GM12878 (cell line): Measurements from ENCODE around the gene CDC42EP1. TPM values are rescaled to one million over a fixed set of nuclear protein-coding genes. Genes with fewer than 3 reads are reported as not detected.

Experiments used
- ATAC-seq: fragments of 200-7000 bp; cut with Tn5 transposase; 3 replicates; pipeline ENCODE4 v1.9.1; 2020; ENCODE audit warnings: mild to moderate bottlenecking, moderate library complexity
- BruUV-seq: library from RNA; stranded (reverse); fragments of 400-500 nt; replicated peaks from 2 replicates; lab custom pipeline; 2021; lab: Mats Ljungman, UMichigan
- CTCF ChIA-PET: fragments of 300-600 bp; sonication (Branson Sonifier 250); formaldehyde crosslinking; extraction: SDS; loops from one replicate; lab custom pipeline; 2021; ENCODE audit warnings: inconsistent platforms; lab: Yijun Ruan, JAX
- POLR2A ChIA-PET: fragments of 350-600 bp; formaldehyde crosslinking; extraction: SDS; loops from one replicate; lab custom pipeline; 2021; ENCODE audit warnings: inconsistent platforms; lab: Charles Lee
- RAD21 ChIA-PET: fragments of 300-600 bp; sonication (Branson Sonifier 250); formaldehyde crosslinking; loops from one replicate; lab custom pipeline; 2023; ENCODE audit warnings: antibody characterized with exemption; ENCODE audit not compliant: unreplicated experiment; lab: Charles Lee
- SMC1A ChIA-PET: fragments of 300-600 bp; sonication (Branson Sonifier 250); formaldehyde crosslinking; loops from one replicate; lab custom pipeline; 2023; ENCODE audit not compliant: unreplicated experiment, uncharacterized antibody; lab: Charles Lee
- DNase-seq: peaks from one replicate; pipeline ENCODE4 v3.0.0-alpha.2; 2011; ENCODE audit warnings: low read depth, low spot score
- FAIRE-seq: peaks from 3 replicates; lab custom pipeline; 2011; peaks lifted over from hg19 to GRCh38; lab: Jason Lieb, UNC
- H2AFZ ChIP-seq: 2 replicates; pipeline ENCODE4 v1.6.0; 2011; ENCODE audit warnings: low read depth, low read length, control low read depth; ENCODE audit not compliant: control insufficient read depth
- H3K27ac ChIP-seq: 2 replicates; pipeline ENCODE4 v1.5.1; 2011; ENCODE audit warnings: control low read depth; ENCODE audit not compliant: control insufficient read depth, insufficient read depth
- H3K27me3 ChIP-seq, 2 experiments: replicated peaks in 1 of 2; 2 replicates each; pipeline versions ENCODE4 v1.6.0 to v1.6.1; 2011; ENCODE audit warnings: low read length in 1 of 2; ENCODE audit not compliant: control insufficient read depth in 2 of 2, insufficient read depth in 2 of 2
- H3K36me3 ChIP-seq, 2 experiments: 2 replicates each; pipeline ENCODE4 v1.5.1; 2011; ENCODE audit warnings: low read length in 1 of 2; ENCODE audit not compliant: control insufficient read depth in 2 of 2, insufficient read depth in 2 of 2
- H3K4me1 ChIP-seq: 2 replicates; pipeline ENCODE4 v1.6.1; 2011; ENCODE audit warnings: mild to moderate bottlenecking, low read length, moderate library complexity, mixed read lengths; ENCODE audit not compliant: control insufficient read depth, insufficient read depth
- H3K4me2 ChIP-seq: 2 replicates; pipeline ENCODE4 v1.6.0; 2011; ENCODE audit warnings: control low read depth; ENCODE audit not compliant: control insufficient read depth, insufficient read depth
- H3K4me3 ChIP-seq: fragments of 200-600 bp; sonication (generic); 2 replicates; pipeline ENCODE4 v1.5.1; 2016
- H3K79me2 ChIP-seq: 2 replicates; pipeline ENCODE4 v1.6.0; 2011; ENCODE audit warnings: low read length; ENCODE audit not compliant: control insufficient read depth, insufficient read depth
- H3K9ac ChIP-seq: 2 replicates; pipeline ENCODE4 v1.8.0; 2011; ENCODE audit warnings: low read length, control low read depth, mixed read lengths; ENCODE audit not compliant: control insufficient read depth, insufficient read depth
- H3K9me3 ChIP-seq: replicated peaks from 3 replicates; pipeline ENCODE4 v1.5.1; 2011; ENCODE audit warnings: mild to moderate bottlenecking, low read length; ENCODE audit not compliant: control insufficient read depth, insufficient read depth
- H4K20me1 ChIP-seq: 2 replicates; pipeline ENCODE4 v1.6.0; 2011; ENCODE audit not compliant: control insufficient read depth, insufficient read depth
- E2F8 ChIP-seq: fragments of 450-650 bp; IDR thresholded peaks from 2 replicates; pipeline ENCODE4 v1.6.1; 2018; ENCODE audit warnings: mild to moderate bottlenecking, low read depth, moderate library complexity; ENCODE audit not compliant: partially characterized antibody
- HDGF ChIP-seq: fragments of 450-650 bp; IDR thresholded peaks from 2 replicates; pipeline ENCODE4 v1.6.1; 2016; ENCODE audit warnings: antibody characterized with exemption
- IKZF1 ChIP-seq: fragments of 450-650 bp; conservative IDR thresholded peaks from 2 replicates; pipeline ENCODE4 v1.6.1; 2017; ENCODE audit warnings: antibody characterized with exemption, mild to moderate bottlenecking
- NKRF ChIP-seq: fragments of 450-650 bp; conservative IDR thresholded peaks from 2 replicates; pipeline ENCODE4 v1.6.1; 2017; ENCODE audit warnings: mild to moderate bottlenecking, moderate library complexity
- POU2F2 ChIP-seq: IDR thresholded peaks from 3 replicates; pipeline ENCODE4 v1.6.1; 2011; ENCODE audit warnings: low read depth, mild to moderate bottlenecking, low read length, borderline replicate concordance
- TCF12 ChIP-seq: IDR thresholded peaks from 2 replicates; pipeline ENCODE4 v1.6.1; 2011; ENCODE audit warnings: low read depth, mild to moderate bottlenecking, low read length
- WGBS: methylation state at CpG from one replicate; pipeline ENCODE4 v1.1.6; 2016; ENCODE audit warnings: low lambda C conversion rate; ENCODE audit not compliant: insufficient replicate concordance, insufficient coverage; ENCODE audit errors: missing lambda C conversion rate; 5-methylcytosine and 5-hydroxymethylcytosine counted together
- in situ Hi-C: fragments of 300-500 bp; cut with MboI; formaldehyde crosslinking; loops from 9 replicates; pipeline ENCODE4 v1.14.3; 2018; ENCODE audit warnings: mixed read lengths
- intact Hi-C: fragments of 100-400 bp; cut with micrococcal nuclease; formaldehyde crosslinking; loops from one replicate; pipeline ENCODE4 v1.14.2; 2022; ENCODE audit not compliant: unreplicated experiment
- polyA plus RNA-seq, 11 experiments: library from polyadenylated mRNA; depleted of rRNA in 4 of 11; unstranded in 6 of 11; stranded (reverse) in 5 of 11; fragments of >200 nt; fragmentation: Nextera tagmentation in 4 of 11; fragmentation: Illumina TruSeq in 1 of 11; extraction: Ambion mirVana in 4 of 11; extraction: Trizol in 1 of 11; gene quantifications; 1 replicate in 1 of 11; 2 replicates in 10 of 11; pipeline versions ENCODE4 v1.2.1 to v1.2.3, GENCODE V29; 2011 to 2016; ENCODE audit warnings: inconsistent platforms in 2 of 11, missing spikeins in 2 of 11, low read depth in 1 of 11
- total RNA-seq, 4 experiments: library from RNA; depleted of rRNA in 3 of 4; stranded (reverse); fragments of >200 nt in 3 of 4; fragmentation: Illumina TruSeq in 1 of 4; extraction: Trizol in 1 of 4; gene quantifications; 2 replicates each; pipeline versions ENCODE4 v1.2.1 to v1.2.3, GENCODE V29; 2013 to 2021

Gene CDC42EP1
- total and polyA plus RNA-seq, 10 of the 15 experiments (the other 5 are each of a cell fraction or from before 2014, with no cell fraction given) = 0.04 to 0.33 (median 0.09) TPM; not detected in 7

- ChIA-PET SMC1A (interaction anchor here (2.9 kb wide), 1 partner anchor 10 kb away, joined by 9 read pairs; no protein-coding TSS in a partner anchor), POLR2A (interaction anchor here (2.2 kb wide), 1 partner anchor 8 kb away, joined by 7 read pairs; no protein-coding TSS in a partner anchor), RAD21 (interaction anchor here (3.7 kb wide), 1 partner anchor 11 kb away, joined by 30 read pairs; no protein-coding TSS in a partner anchor), CTCF (interaction anchor here (1.3 to 22.0 kb wide), 3 partner anchors 3 to 25 kb away, joined by 4 to 528 read pairs (median 528); partner anchors contain the start of gene LGALS2)
- H3K4me3 ChIP-seq = no peak overlapping the region
- no peak overlapping the region for H3K9ac ChIP-seq
- intact Hi-C loops = no loop called here
- peaks cover 14% of the 10 kb centered on the region for H3K4me1 ChIP-seq
- no peak for FAIRE-seq
- no peak overlapping the region for H3K4me2 ChIP-seq
- H3K36me3 ChIP-seq = no peaks in the 10 kb centered on the region
- no peak overlapping the region for H3K27ac ChIP-seq
- WGBS = 45% methylated on average over 9 of the region's 9 CpGs
- no peaks in the 10 kb centered on the region for H3K9me3 ChIP-seq
- no peak for DNase-seq
- H4K20me1 ChIP-seq = no peaks in the 10 kb centered on the region
- H3K79me2 ChIP-seq = no peaks in the 10 kb centered on the region
- no peak overlapping the region for H2AFZ ChIP-seq
- no peak for ATAC-seq
- TF ChIP-seq NKRF = no peak
- TF ChIP-seq IKZF1 = 0 out of 2 replicates have a peak, but pooled peaks have one; percentile 13
- TF ChIP-seq POU2F2 = no peak
- TF ChIP-seq E2F8 = no peak
- TF ChIP-seq TCF12 = no peak
- no peak for TF ChIP-seq HDGF
- in situ Hi-C loops = no loop called here
- no peaks in the 10 kb centered on the region for H3K27me3 ChIP-seq
- BruUV-seq = no TSS peak
These were observed 21.2 kb downstream of the CDC42EP1 start for GRCh38 chr22:37581504-37581903.
